ENCODE data around the gene TRIO. TPM values are rescaled to one million over a fixed set of nuclear protein-coding genes. Genes with fewer than 3 reads are reported as not detected.

Gene TRIO
- total RNA-seq, 6 donors from 2014 or later: 138 to 408 (median 156) TPM

DNA sequence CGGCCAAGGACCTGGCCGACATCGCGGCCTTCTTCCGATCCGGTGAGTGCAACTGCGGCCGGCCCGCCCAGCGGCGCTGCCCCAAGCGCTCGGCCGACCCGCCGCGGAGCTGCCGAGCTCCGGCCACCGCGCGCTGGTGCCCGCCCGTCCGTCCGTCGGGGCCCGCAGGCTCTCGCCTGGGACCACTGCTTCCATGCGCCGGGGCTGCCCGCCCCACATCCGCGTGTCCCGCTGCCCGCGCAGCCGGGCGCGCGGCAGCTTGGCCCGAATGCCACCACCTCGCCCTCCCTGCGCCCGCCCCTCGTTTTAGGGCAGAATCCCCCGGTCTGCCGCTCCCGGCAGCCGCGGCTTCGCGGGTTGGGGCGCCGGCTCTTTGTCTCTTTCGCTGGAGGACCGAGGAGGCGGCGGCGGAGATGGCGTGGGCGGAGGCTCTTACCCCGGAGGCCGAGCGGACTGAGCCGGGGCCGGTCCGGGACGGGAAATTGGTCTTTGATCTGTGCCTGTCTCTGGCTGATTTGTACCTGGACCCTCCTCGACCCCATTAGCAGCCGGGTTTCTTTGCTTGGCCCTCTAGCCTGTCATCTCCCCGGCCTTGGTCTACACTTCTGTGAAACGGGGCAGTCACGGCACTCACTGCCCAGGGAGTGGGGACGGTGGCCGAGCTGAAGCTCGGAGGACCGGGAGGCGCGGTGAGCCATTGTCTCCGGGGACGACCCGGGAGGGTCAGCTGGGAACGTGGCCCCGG is 871 bp downstream of the TRIO start:
- Histone ChIP-seq H3K4me1 (peaks cover 25 to 44% (median 35%) of the 10 kb centered on the region in 4 donors), H3K27ac (peak overlapping the region; percentile 90 to 97 (median 92)), H3K36me3 (no peaks in the 10 kb centered on the region), H3K27me3 (no peaks in the 10 kb centered on the region), H3K4me3 (peak overlapping the region; percentile 74 to 92 (median 86)), H3K9me3 (no peaks in the 10 kb centered on the region)
- WGBS, 2 donors: 1 to 2% methylated on average over 13 to 36 of the region's 85 CpGs
- no peak for TF ChIP-seq EP300 (IDR thresholded peaks at IDR 0.05)
- TF ChIP-seq, protein P1, sequence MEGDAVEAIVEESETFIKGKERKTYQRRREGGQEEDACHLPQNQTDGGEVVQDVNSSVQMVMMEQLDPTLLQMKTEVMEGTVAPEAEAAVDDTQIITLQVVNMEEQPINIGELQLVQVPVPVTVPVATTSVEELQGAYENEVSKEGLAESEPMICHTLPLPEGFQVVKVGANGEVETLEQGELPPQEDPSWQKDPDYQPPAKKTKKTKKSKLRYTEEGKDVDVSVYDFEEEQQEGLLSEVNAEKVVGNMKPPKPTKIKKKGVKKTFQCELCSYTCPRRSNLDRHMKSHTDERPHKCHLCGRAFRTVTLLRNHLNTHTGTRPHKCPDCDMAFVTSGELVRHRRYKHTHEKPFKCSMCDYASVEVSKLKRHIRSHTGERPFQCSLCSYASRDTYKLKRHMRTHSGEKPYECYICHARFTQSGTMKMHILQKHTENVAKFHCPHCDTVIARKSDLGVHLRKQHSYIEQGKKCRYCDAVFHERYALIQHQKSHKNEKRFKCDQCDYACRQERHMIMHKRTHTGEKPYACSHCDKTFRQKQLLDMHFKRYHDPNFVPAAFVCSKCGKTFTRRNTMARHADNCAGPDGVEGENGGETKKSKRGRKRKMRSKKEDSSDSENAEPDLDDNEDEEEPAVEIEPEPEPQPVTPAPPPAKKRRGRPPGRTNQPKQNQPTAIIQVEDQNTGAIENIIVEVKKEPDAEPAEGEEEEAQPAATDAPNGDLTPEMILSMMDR (IDR thresholded peaks at IDR 0.05): no peak
- TF ChIP-seq POLR2A (IDR thresholded peaks at IDR 0.05): no peak
- TF ChIP-seq POLR2AphosphoS5 (IDR thresholded peaks at IDR 0.05): no peak
- peak; percentile 34 to 92 for DNase-seq
- ATAC-seq (ENCODE audit: low FRiP score in 2 of 2): peak in 1 of 2 donors; percentile 43

DNA sequence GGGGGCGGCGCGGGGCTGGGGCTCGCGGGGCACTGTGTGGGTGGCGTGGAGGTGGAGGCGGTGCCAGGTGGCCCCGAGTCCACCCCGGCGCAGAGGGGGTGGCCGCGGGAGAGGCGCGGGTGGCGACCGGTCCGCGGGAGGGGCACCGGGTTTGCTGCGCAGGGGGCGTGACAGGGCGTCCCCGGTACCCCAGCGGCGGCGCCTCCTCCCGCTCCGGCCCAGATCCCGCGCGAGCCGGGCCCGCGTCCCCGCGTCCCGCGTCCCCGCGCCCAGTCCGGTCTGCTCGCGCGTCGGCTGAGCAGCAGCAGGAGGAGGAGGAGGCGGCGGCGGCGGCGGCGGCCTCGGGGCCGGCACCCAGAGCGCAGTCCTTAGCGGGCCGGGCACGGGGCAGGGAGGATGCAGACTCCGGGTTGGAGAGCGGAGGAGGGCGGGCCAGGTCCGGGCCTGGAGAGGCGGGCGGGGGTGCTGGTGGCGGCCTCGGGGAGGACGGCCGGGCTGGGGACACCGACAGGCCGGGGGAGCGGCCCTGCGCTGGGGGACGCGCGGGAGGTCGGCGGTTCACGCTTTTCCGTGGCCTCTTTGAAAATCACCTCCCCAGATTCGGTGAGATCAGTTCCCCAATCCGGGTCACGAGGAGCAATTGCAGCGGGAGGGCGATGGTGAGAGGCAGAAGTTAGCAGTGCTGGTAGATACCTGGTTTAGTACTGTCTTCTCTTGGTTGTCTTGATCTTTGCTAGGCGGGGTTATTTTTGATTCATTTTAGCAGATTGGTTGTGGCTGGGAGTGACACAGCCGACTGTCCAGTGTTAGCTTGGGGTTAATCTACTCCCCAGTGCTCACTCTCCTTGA is 1.7 kb downstream of the TRIO start:
- Histone ChIP-seq H3K27ac (peak overlapping the region; percentile 90 to 97 (median 92)), H3K9me3 (no peaks in the 10 kb centered on the region), H3K27me3 (no peaks in the 10 kb centered on the region), H3K4me3 (peak overlapping the region; percentile 74 to 92 (median 86)), H3K36me3 (no peaks in the 10 kb centered on the region), H3K4me1 (peaks cover 26 to 46% (median 40%) of the 10 kb centered on the region in 4 donors)
- ATAC-seq (ENCODE audit: low FRiP score in 2 of 2): peak; percentile 62 to 71
- TF ChIP-seq POLR2AphosphoS5 (IDR thresholded peaks at IDR 0.05) (peak in 1 of 2 donors; percentile 64), EP300 (IDR thresholded peaks at IDR 0.05) (no peak), POLR2A (IDR thresholded peaks at IDR 0.05) (peak in 2 of 4 donors; percentile 7 to 69)
- TF ChIP-seq, protein P1 (IDR thresholded peaks at IDR 0.05): peak in 1 of 6 experiments; percentile 10
- DNase-seq: peak; percentile 74 to 94
- 0 to 1% methylated on average over 10 to 40 of the region's 85 CpGs for WGBS, 2 donors

DNA sequence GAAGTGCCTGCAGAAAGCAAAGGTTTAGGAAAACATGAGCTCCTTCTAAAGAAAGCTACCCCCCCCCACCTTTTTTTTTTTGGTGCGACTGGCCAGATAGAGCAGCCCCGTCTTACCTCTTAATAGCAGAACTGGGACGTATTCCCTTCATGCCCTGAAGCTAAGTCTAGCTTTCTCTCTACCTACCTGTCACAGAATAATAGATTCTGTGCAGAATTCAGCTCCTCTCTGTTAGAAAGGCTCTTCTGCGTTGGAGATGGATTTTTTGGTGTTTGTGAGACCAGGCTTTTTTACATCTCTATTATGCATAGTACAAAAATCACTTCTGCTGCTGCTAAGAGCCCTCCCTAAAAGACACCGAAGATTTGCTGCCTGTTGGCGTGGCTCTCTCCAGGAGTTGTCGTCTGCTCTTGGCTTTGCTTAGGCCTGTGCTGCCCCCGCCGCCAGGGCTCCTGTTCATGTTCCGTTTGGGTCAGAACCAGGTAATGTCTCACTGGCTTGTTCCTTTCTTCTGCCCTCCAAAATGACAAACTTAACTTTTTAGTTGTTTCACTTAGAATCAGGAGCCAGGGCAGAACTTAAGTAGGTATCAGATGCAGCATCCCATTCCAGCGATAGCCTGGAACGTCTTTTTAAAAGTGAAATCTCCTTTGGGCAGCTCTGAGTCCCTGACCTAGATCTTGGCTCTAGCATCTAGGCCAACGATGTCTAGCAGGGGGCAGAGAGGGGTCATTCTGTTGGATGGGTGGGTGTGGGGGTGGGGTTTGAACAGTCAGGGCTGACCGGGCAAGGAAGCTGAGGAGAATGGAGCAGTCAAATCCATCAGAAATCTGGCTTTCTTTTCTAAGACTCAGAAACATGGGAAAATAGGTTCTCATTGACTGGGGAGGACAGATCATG is 2.5 kb downstream of the TRIO start:
- no peaks in the 10 kb centered on the region for H3K36me3 ChIP-seq
- H3K27ac ChIP-seq: peak overlapping the region; percentile 90 to 97 (median 92)
- 51 to 52% methylated on average over 14 of the region's 14 CpGs for WGBS, 2 donors
- no peak for TF ChIP-seq POLR2AphosphoS5 (IDR thresholded peaks at IDR 0.05)
- TF ChIP-seq, protein P1 (IDR thresholded peaks at IDR 0.05): no peak
- DNase-seq: peak in 1 of 2 donors; percentile 32
- no peaks in the 10 kb centered on the region for H3K9me3 ChIP-seq
- no peak for ATAC-seq (ENCODE audit: low FRiP score in 2 of 2)
- H3K4me1 ChIP-seq: peaks cover 28 to 46% (median 40%) of the 10 kb centered on the region in 4 donors
- no peaks in the 10 kb centered on the region for H3K27me3 ChIP-seq
- H3K4me3 ChIP-seq: peak overlapping the region; percentile 74 to 92 (median 86)

DNA sequence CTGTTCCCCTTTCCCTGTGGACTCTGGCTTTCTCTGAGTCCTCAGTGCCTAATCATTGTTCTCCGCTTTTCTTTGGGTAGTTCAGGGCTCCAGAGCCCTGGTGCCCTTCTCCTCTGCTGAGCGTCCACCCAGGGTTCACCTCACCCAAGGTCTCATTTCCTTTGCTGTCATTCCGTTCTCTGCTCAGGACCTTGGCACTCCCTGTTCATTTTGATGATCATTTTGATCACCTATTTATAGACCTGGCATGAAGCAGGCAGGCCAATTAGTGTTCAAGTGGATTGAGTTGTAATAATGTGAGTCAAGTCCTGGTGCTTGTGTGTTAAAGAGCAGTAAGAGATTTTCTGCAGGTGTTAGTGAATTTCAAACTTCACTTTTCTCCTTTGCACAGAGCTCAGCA is 3.6 kb downstream of the TRIO start:
- no peak overlapping the region for H3K4me3 ChIP-seq
- H3K4me1 ChIP-seq: peaks cover 28 to 46% (median 40%) of the 10 kb centered on the region in 4 donors
- H3K27me3 ChIP-seq: no peaks in the 10 kb centered on the region
- TF ChIP-seq POLR2AphosphoS5 (IDR thresholded peaks at IDR 0.05) (no peak), EP300 (IDR thresholded peaks at IDR 0.05) (no peak), POLR2A (IDR thresholded peaks at IDR 0.05) (no peak)
- TF ChIP-seq, protein P1 (IDR thresholded peaks at IDR 0.05): no peak
- ATAC-seq (ENCODE audit: low FRiP score in 2 of 2) (no peak), DNase-seq (no peak)
- 72 to 84% methylated on average over 3 of the region's 3 CpGs for WGBS, 2 donors
- no peaks in the 10 kb centered on the region for H3K9me3 ChIP-seq
- no peak overlapping the region for H3K27ac ChIP-seq
- no peaks in the 10 kb centered on the region for H3K36me3 ChIP-seq

All from upper lobe of left lung (tissue), 6 donors.